HepG2 (cell line): ENCODE data around the gene ZPR1. TPM values are rescaled to one million over a fixed set of nuclear protein-coding genes. Genes with fewer than 3 reads are reported as not detected.

Source experiments
- CENPX ChIP-seq: sonication (generic); formaldehyde crosslinking; IDR thresholded peaks from 2 replicates; pipeline ENCODE4 v1.9.0; 2021; ENCODE audit warnings: mild to moderate bottlenecking, missing genetic modification reagents, moderate library complexity
- ETV6 ChIP-seq: sonication (generic); formaldehyde crosslinking; conservative IDR thresholded peaks from 2 replicates; pipeline ENCODE4 v1.4.0; 2020; ENCODE audit warnings: missing genetic modification reagents
- FOXC1 ChIP-seq: sonication (generic); formaldehyde crosslinking; IDR thresholded peaks from 2 replicates; pipeline ENCODE4 v1.8.0; 2022; ENCODE audit warnings: mild to moderate bottlenecking, missing genetic modification reagents, borderline replicate concordance
- JARID2 ChIP-seq: sonication (generic); formaldehyde crosslinking; IDR thresholded peaks from 2 replicates; pipeline ENCODE4 v1.8.1; 2023; ENCODE audit warnings: missing genetic modification reagents, inconsistent platforms; ENCODE audit not compliant: insufficient replicate concordance
- MYNN ChIP-seq: sonication (generic); formaldehyde crosslinking; IDR thresholded peaks from 2 replicates; pipeline ENCODE4 v1.4.0; 2020; ENCODE audit warnings: mild to moderate bottlenecking, low read depth, missing genetic modification reagents
- RELA ChIP-seq: sonication (generic); formaldehyde crosslinking; IDR thresholded peaks from 2 replicates; pipeline ENCODE4 v1.4.0; 2020; ENCODE audit warnings: missing genetic modification reagents
- SATB2 ChIP-seq: sonication (generic); formaldehyde crosslinking; IDR thresholded peaks from 2 replicates; pipeline ENCODE4 v1.5.0; 2020; ENCODE audit warnings: missing genetic modification reagents
- SOX13 ChIP-seq, 3 experiments: fragments of 450-650 bp in 1 of 3; sonication (generic) in 1 of 3; formaldehyde crosslinking in 1 of 3; IDR thresholded peaks in 2 of 3; conservative IDR thresholded peaks in 1 of 3; 2 replicates each; pipeline versions ENCODE4 v1.5.0 to v1.6.1; 2016 to 2020; ENCODE audit warnings: antibody characterized with exemption in 1 of 3, mild to moderate bottlenecking in 1 of 3, missing compliant biosample characterization in 1 of 3, missing genetic modification reagents in 1 of 3, moderate library complexity in 1 of 3
- TAF15 ChIP-seq: fragments of 200-400 bp; formaldehyde crosslinking; IDR thresholded peaks from one replicate; pipeline ENCODE4 v1.6.1; 2018; ENCODE audit warnings: mild to moderate bottlenecking, low read depth, low read length; ENCODE audit not compliant: poor library complexity, severe bottlenecking
- THYN1 ChIP-seq: sonication (generic); formaldehyde crosslinking; IDR thresholded peaks from 2 replicates; pipeline ENCODE4 v1.8.1; 2023; ENCODE audit warnings: low read depth, mild to moderate bottlenecking, moderate library complexity, missing genetic modification reagents, borderline replicate concordance
- ZNF253 ChIP-seq: sonication (generic); formaldehyde crosslinking; IDR thresholded peaks from 2 replicates; pipeline ENCODE4 v1.8.0; 2022; ENCODE audit warnings: mild to moderate bottlenecking, missing genetic modification reagents, borderline replicate concordance
- ZNF678 ChIP-seq: sonication (generic); formaldehyde crosslinking; IDR thresholded peaks from 2 replicates; pipeline ENCODE4 v1.4.0; 2020; ENCODE audit warnings: mild to moderate bottlenecking, missing genetic modification reagents
- ZSCAN22 ChIP-seq: sonication (generic); formaldehyde crosslinking; IDR thresholded peaks from 2 replicates; pipeline ENCODE4 v1.4.0; 2020; ENCODE audit warnings: mild to moderate bottlenecking, missing genetic modification reagents
- polyA plus RNA-seq, 8 experiments: library from polyadenylated mRNA; depleted of rRNA in 3 of 8; stranded (reverse) in 7 of 8; unstranded in 1 of 8; fragments of >200 nt; fragmentation: Illumina TruSeq in 4 of 8; extraction: Trizol in 4 of 8; gene quantifications; 2 replicates each; pipeline versions ENCODE4 v1.2.1 to v1.2.3, GENCODE V29; 2011 to 2016; ENCODE audit warnings: low read depth in 4 of 8, missing spikeins in 1 of 8, mixed read lengths in 1 of 8; ENCODE audit not compliant: insufficient read depth in 1 of 8
- total RNA-seq, 5 experiments: library from RNA; depleted of rRNA; stranded (reverse); fragments of >200 nt; fragmentation: Illumina TruSeq; extraction: Trizol; gene quantifications; 2 replicates each; pipeline ENCODE4 v1.2.3, GENCODE V29; 2016; ENCODE audit warnings: low read depth in 1 of 5
- TF ChIP-seq, protein P1 (sequence below): IDR thresholded peaks from 2 replicates; pipeline ENCODE4 v1.6.1; 2016; ENCODE audit warnings: low read depth
- TF ChIP-seq, protein P2 (sequence below): sonication (generic); formaldehyde crosslinking; IDR thresholded peaks from 2 replicates; pipeline ENCODE4 v1.5.0; 2020; ENCODE audit warnings: mild to moderate bottlenecking, missing genetic modification reagents, borderline replicate concordance
- TF ChIP-seq, protein P3 (sequence below): IDR thresholded peaks from 2 replicates; pipeline ENCODE4 v1.6.1; 2018; ENCODE audit warnings: missing genetic modification reagents
- TF ChIP-seq, protein P4 (sequence below): sonication (generic); formaldehyde crosslinking; IDR thresholded peaks from 2 replicates; pipeline ENCODE4 v1.5.0; 2020; ENCODE audit warnings: missing genetic modification reagents
- TF ChIP-seq, protein P5 (sequence below): sonication (generic); formaldehyde crosslinking; IDR thresholded peaks from 2 replicates; pipeline ENCODE4 v1.8.1; 2023; ENCODE audit warnings: missing genetic modification reagents, mild to moderate bottlenecking, borderline replicate concordance

The ZPR1 gene
- total and polyA plus RNA-seq, 2 of the 13 experiments (the other 11 are each of a cell fraction or from before 2014, with no cell fraction given): 40.0 to 79.3 TPM

DNA sequence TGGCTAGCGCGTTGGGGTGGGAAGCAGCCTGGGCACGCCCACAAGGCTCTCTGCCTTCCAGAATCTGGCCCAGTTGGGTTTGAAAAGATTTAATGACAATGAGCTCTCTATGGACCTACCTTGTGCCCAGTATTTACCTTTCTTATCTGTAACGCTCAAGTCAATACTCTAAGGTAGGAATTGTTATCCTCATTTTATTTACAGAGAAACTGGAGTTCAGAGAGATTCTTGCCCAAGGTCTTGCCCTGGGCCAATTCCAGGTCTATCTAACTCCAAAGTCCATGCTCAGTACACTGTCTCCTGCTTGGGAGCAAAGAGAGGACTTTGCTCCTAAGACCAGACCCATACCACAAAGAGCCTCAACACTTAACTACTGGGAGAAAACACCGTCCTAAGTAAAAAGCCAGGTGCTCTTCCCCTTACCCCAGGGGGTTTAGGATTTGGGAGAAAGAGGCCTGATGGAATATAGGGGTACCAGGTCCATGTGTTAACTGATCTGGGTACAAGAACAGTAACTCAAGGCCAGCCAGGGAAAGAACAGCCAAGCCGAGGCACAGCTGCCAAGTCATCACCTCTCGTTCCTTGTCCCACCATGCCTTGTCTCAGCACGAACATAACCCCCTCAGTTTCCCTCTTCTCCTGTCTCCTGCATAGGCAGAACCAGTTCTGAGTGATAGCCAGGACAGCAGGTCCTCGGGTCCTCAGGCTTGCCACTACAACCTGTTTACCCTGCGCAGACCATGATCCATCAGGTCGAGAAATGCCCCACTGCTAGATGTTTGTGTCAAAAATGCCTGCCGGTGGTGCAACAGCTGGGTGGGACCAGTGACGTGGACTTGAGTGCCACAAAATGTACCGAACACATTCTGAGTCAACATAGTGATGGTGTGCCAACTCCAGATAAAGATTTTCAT, 20.7 kb upstream of the ZPR1 start (continued):
- TF ChIP-seq SOX13 (IDR thresholded peaks at IDR 0.05) (peak; percentile 93), SOX13 (CRISPR knock-in tag; conservative IDR thresholded peaks at IDR 0.05 in 1 of 2, IDR thresholded peaks at IDR 0.05 in 1 of 2) (peak in 1 of 2 experiments; percentile 98; a peak in 2 of 4 replicates), TAF15 (no peak), JARID2 (CRISPR knock-in tag) (no peak), THYN1 (CRISPR knock-in tag) (no peak), ETV6 (CRISPR knock-in tag) (no peak), CENPX (no peak), SATB2 (CRISPR knock-in tag) (peak; percentile 64; the same call in 1 of the 2 replicates), ZSCAN22 (no peak; the same call in 1 of the 2 replicates), FOXC1 (CRISPR knock-in tag) (no peak), RELA (CRISPR knock-in tag) (no peak; the same call in 1 of the 2 replicates), ZNF678 (CRISPR knock-in tag) (no peak), ZNF253 (CRISPR knock-in tag) (no peak), MYNN (CRISPR knock-in tag) (no peak)
- TF ChIP-seq, protein P1, sequence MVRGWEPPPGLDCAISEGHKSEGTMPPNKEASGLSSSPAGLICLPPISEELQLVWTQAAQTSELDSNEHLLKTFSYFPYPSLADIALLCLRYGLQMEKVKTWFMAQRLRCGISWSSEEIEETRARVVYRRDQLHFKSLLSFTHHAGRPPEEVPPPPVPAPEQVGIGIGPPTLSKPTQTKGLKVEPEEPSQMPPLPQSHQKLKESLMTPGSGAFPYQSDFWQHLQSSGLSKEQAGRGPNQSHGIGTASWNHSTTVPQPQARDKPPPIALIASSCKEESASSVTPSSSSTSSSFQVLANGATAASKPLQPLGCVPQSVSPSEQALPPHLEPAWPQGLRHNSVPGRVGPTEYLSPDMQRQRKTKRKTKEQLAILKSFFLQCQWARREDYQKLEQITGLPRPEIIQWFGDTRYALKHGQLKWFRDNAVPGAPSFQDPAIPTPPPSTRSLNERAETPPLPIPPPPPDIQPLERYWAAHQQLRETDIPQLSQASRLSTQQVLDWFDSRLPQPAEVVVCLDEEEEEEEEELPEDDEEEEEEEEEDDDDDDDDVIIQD (CRISPR knock-in tag): peak; percentile 40
- TF ChIP-seq, protein P2, sequence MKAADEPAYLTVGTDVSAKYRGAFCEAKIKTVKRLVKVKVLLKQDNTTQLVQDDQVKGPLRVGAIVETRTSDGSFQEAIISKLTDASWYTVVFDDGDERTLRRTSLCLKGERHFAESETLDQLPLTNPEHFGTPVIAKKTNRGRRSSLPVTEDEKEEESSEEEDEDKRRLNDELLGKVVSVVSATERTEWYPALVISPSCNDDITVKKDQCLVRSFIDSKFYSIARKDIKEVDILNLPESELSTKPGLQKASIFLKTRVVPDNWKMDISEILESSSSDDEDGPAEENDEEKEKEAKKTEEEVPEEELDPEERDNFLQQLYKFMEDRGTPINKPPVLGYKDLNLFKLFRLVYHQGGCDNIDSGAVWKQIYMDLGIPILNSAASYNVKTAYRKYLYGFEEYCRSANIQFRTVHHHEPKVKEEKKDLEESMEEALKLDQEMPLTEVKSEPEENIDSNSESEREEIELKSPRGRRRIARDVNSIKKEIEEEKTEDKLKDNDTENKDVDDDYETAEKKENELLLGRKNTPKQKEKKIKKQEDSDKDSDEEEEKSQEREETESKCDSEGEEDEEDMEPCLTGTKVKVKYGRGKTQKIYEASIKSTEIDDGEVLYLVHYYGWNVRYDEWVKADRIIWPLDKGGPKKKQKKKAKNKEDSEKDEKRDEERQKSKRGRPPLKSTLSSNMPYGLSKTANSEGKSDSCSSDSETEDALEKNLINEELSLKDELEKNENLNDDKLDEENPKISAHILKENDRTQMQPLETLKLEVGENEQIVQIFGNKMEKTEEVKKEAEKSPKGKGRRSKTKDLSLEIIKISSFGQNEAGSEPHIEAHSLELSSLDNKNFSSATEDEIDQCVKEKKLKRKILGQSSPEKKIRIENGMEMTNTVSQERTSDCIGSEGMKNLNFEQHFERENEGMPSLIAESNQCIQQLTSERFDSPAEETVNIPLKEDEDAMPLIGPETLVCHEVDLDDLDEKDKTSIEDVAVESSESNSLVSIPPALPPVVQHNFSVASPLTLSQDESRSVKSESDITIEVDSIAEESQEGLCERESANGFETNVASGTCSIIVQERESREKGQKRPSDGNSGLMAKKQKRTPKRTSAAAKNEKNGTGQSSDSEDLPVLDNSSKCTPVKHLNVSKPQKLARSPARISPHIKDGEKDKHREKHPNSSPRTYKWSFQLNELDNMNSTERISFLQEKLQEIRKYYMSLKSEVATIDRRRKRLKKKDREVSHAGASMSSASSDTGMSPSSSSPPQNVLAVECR (CRISPR knock-in tag): peak; percentile 43; the same call in 1 of the 2 replicates
- TF ChIP-seq, protein P3, sequence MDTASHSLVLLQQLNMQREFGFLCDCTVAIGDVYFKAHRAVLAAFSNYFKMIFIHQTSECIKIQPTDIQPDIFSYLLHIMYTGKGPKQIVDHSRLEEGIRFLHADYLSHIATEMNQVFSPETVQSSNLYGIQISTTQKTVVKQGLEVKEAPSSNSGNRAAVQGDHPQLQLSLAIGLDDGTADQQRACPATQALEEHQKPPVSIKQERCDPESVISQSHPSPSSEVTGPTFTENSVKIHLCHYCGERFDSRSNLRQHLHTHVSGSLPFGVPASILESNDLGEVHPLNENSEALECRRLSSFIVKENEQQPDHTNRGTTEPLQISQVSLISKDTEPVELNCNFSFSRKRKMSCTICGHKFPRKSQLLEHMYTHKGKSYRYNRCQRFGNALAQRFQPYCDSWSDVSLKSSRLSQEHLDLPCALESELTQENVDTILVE (CRISPR knock-in tag): peak; percentile 80; the same call in 1 of the 2 replicates
- TF ChIP-seq, protein P4, sequence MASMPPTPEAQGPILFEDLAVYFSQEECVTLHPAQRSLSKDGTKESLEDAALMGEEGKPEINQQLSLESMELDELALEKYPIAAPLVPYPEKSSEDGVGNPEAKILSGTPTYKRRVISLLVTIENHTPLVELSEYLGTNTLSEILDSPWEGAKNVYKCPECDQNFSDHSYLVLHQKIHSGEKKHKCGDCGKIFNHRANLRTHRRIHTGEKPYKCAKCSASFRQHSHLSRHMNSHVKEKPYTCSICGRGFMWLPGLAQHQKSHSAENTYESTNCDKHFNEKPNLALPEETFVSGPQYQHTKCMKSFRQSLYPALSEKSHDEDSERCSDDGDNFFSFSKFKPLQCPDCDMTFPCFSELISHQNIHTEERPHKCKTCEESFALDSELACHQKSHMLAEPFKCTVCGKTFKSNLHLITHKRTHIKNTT (CRISPR knock-in tag): no peak
- TF ChIP-seq, protein P5, sequence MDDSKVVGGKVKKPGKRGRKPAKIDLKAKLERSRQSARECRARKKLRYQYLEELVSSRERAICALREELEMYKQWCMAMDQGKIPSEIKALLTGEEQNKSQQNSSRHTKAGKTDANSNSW (CRISPR knock-in tag): no peak
